Measurements from ENCODE around the gene TMEM87A.

- TF ChIP-seq CTCF (IDR thresholded peaks at IDR 0.05) (no peak), POLR2A (IDR thresholded peaks at IDR 0.05) (no peak), POLR2AphosphoS5 (IDR thresholded peaks at IDR 0.05) (no peak), EP300 (IDR thresholded peaks at IDR 0.05) (no peak)
Measured at GRCh38 chr15:42306681-42307080, 33.4 kb upstream of the TMEM87A start.

All from suprapubic skin (tissue), 4 donors.